RWPE1 (cell line): ENCODE results near the gene PCDHGC3.

ENCODE experiments used
- CTCF ChIA-PET: fragments of 350-600 bp; sonication (Branson Sonifier 250); formaldehyde crosslinking; extraction: SDS; loops from one replicate; lab custom pipeline; 2021; lab: Yijun Ruan, JAX
- POLR2A ChIA-PET: fragments of 400-600 bp; formaldehyde crosslinking; extraction: SDS; loops from one replicate; lab custom pipeline; 2020; ENCODE audit warnings: antibody characterized with exemption; ENCODE audit not compliant: low non-redundant PET; lab: Yijun Ruan, JAX
- DNase-seq: peaks from one replicate; pipeline ENCODE4 v3.0.0; 2012; ENCODE audit warnings: low spot score
- H3K27ac ChIP-seq: fragments of 450-650 bp; 2 replicates; pipeline ENCODE4 v1.5.1; 2017
- CTCF ChIP-seq: fragments of 450-650 bp; conservative IDR thresholded peaks from 2 replicates; pipeline ENCODE4 v1.5.1; 2017; ENCODE audit warnings: low read depth, mild to moderate bottlenecking

The PCDHGC3 gene

GRCh38 chr5:141493500-141494422 lies 18.0 kb downstream of the PCDHGC3 start:
- CTCF ChIA-PET, result interaction anchor here (0.6 kb wide), 2 partner anchors 19 to 1739 kb away, joined by 3 to 4 read pairs; no protein-coding TSS in a partner anchor
- DNase-seq, result no peak
- 0 out of 2 replicates have a peak overlapping the region, but pooled peaks have one; percentile 7 for H3K27ac ChIP-seq
- no peak for TF ChIP-seq CTCF
- POLR2A ChIA-PET, result no interaction called here

- no peak for DNase-seq
- ChIA-PET CTCF (interaction anchor here (0.6 kb wide), 1 partner anchor 18 kb away, joined by 3 read pairs; no protein-coding TSS in a partner anchor), POLR2A (no interaction called here)
- TF ChIP-seq CTCF, result no peak
- H3K27ac ChIP-seq, result peak overlapping the region; percentile 4; the same call in 1 of the 2 replicates
These were observed 19.1 kb downstream of the PCDHGC3 start for GRCh38 chr5:141494761-141495452.

GRCh38 chr5:141495453-141495811 lies 19.7 kb downstream of the PCDHGC3 start:
- no peak for TF ChIP-seq CTCF
- ChIA-PET CTCF (no interaction called here), POLR2A (no interaction called here)
- H3K27ac ChIP-seq, result 0 out of 2 replicates have a peak overlapping the region, but pooled peaks have one; percentile 4
- DNase-seq, result no peak

GRCh38 chr5:141496038-141496437 lies 20.3 kb downstream of the PCDHGC3 start:
- DNase-seq, result no peak
- ChIA-PET CTCF (interaction anchor here (1.1 kb wide), 1 partner anchor 304 kb away, joined by 3 read pairs; the partner anchor contains the start of gene PCDHB10), POLR2A (no interaction called here)
- peak overlapping the region; percentile 6; the same call in 1 of the 2 replicates for H3K27ac ChIP-seq
- no peak for TF ChIP-seq CTCF

GRCh38 chr5:141501761-141502160 lies 26.0 kb downstream of the PCDHGC3 start:
- no peak for DNase-seq
- ChIA-PET POLR2A (no interaction called here), CTCF (interaction anchor here (0.6 to 3.1 kb wide), 3 partner anchors 10 to 584 kb away, joined by 3 to 9 read pairs (median 4); no protein-coding TSS in a partner anchor)
- H3K27ac ChIP-seq, result no peak overlapping the region
- TF ChIP-seq CTCF, result no peak

- ChIA-PET CTCF (no interaction called here), POLR2A (no interaction called here)
- DNase-seq, result no peak
- no peak for TF ChIP-seq CTCF
- no peak overlapping the region for H3K27ac ChIP-seq
These were observed 27.9 kb downstream of the PCDHGC3 start for GRCh38 chr5:141503681-141504080.
